Ishikawa (cell line): ENCODE measurements around the gene MEPE.

Experiments used
- CEBPB ChIP-seq: IDR thresholded peaks from 2 replicates; pipeline ENCODE4 v1.6.1; 2012
- RAD21 ChIP-seq: IDR thresholded peaks from 2 replicates; pipeline ENCODE4 v1.6.1; 2012; ENCODE audit warnings: low read depth
- TAF1 ChIP-seq: IDR thresholded peaks from 2 replicates; pipeline ENCODE4 v1.6.1; 2012; ENCODE audit warnings: low read depth, mild to moderate bottlenecking

DNA sequence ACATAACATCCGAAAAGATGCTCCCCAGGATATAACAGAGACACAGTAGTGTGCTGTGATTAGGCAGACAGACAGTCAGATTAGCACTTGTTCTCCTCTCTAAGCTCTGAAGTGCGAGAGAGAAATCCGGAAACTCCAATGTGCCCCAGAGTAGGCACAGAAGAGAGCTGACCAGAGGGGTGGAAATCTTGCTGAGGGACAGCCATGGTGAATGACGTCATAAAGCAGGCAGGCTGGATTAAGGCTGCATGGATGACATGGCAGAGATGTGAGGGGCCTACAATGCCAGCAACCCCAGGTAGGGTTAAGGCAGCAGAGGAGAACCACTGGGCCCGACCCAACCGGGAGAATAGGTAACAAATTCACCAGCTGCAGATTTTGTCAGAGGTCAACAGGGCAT, 53.3 kb downstream of the MEPE start:
- TF ChIP-seq TAF1 (no peak), RAD21 (no peak), CEBPB (no peak)
